Measurements from ENCODE around the gene CACNA2D3.

CACNA2D3 gene

DNA sequence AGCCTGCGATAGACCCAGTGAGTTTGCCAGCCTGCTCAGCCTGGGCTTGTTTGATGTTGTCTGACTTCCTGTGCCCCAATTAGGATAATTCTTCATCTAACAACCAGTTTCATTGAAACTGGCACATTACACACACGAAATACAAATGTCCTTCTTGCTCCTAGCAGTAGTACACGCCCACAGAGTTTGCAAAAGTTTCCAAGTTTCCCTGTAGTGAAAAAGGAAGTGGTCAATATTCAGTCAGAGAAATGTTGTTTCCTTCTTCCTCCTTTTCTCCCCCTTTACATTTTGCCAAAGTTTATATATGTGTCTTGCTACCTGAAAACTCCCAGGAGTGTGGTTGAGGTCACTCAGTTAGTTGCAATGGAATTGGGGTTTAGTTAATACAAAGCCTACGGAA is 863.9 kb downstream of the CACNA2D3 start:
- no peak for DNase-seq

DNA sequence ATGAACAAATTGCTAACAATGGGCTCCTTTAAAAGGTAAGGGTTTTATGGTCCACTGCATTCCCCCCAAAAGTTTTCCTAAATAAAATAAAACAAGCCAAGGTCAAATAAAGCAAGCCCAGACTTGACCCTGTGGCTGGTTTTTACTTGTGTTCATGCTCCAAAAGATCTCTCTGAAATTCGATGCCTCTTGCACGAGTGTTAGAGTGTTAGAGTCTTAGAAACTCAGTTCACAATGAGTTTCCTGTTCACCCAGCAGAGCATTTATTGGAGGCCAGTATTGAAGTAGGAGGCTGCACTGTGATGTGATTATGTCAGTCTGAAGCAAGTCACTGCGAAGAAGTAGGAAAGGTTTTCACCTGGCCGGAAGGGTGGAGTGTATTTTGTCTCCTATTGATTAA is 865.4 kb downstream of the CACNA2D3 start:
- DNase-seq, result peak; percentile 47

DNA sequence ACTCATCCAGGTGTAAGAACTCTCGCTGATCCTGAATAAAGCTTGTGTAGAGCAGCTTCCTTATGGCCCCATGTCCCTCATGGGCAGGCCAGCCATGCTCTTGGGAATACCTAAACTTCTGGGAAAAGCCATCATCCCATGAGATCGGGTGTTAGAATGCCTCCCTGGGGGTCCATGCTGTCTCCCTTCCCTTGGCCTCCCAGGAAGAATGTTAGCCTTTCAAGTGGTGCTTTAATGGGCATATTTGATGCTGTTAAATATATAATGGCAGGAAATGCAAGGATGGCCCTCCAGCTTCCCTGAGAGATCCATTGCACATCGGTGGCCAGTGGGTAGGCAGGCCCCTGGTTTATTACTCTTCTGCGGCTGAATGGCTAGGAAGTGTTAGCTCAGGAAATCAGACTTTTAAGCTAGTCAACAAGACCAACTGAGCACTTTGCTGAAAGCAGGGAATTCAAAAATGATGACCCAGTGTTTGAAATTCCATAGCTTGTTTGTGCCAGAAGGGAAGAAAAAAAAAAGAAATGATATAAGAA is 866.0 kb downstream of the CACNA2D3 start:
- DNase-seq, result peak; percentile 13

DNA sequence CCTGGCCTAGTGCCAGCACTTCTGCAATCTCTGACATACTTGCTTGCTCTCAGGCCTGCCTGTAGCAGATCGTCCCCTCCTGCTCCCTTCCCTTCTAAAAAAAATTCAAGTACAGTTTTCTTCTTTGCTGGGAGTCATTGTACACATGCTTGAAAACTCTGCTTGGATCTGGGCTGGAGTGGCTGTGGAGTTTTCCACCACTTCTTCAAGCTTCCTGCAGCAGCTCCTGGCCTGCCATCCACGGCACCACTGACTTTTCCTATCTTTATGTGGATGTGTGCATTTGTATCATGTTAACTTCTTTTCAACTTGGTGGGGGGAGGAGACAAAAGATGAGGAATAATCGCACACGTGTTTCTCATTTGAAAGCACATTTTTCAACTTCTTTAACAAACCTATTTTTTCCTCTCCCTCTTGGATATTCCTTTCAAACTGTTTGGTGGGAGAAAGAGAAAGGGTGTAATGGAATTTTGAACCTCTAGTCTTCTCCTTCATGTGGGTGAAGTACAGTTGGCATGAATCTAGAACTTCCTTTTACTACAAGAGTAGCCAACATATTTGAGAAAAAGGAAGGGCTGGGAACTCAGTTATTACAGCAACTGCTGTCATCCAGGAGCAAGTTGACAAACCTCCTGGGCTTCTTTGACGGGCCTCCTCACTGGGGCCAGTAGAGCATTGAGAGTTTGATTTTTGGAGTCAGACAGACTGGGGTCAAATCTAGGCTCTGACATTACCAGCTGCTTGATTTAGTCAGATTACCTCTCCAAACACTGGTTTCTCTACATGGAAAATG is 866.7 kb downstream of the CACNA2D3 start:
- no peak for DNase-seq

DNA sequence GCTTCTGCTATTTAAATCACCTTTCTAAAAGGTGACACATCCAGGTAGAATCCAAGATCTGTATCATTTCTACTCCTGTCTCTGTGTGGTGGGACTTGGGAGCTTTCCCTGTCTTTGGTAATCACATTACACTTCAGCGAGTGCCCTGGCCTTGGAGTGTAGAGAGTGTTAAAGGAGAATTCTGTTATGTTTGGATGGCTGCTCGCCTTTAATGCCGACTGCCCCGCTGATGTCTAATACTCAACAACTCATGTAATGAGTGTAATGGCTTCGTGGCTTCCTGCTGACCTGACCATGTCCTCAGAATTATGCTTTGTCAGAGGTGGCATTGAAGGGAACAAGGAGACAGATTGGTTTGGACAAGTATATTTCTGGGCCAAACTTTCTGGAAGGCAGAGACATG is 871.8 kb downstream of the CACNA2D3 start:
- no peak for DNase-seq

DNA sequence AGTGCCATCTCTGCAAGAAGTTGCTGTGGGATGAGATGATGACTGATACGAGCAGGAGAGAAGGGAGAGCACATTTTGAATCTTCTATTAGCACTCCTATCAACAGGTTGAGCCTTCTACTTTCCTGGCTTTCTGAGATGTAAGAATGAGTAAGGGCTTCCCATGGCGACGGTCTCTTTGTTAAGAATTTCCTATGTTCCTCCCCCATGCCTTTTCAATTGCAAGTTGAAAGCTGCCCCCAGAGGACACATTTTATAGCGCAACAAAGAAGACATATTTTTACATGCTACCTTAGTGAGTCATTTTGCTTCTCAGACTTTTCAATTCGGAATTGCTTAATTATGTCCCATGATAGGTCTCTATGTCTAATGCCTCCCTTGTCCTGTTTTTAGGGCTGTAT is 876.8 kb downstream of the CACNA2D3 start:
- no peak for DNase-seq

DNA sequence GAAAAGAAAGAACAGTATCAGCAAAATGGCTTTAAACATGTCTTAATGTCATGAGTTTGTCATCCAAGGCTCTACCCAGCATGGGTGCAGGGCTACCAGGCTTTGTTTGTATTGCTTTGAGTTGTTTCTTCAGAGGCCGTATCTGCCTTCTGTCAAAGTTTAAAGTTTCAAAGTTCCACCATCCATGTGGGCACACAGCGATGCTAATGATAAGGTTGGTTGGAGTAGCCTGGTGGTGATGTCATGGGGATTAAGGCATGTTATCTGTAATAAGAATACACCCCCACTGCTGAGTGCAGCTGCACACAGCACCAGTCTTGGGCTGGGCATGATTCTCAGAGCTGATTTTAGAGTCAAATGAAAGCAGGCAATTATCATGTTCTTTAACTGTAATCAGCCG is 877.5 kb downstream of the CACNA2D3 start:
- peak; percentile 24 for DNase-seq

DNA sequence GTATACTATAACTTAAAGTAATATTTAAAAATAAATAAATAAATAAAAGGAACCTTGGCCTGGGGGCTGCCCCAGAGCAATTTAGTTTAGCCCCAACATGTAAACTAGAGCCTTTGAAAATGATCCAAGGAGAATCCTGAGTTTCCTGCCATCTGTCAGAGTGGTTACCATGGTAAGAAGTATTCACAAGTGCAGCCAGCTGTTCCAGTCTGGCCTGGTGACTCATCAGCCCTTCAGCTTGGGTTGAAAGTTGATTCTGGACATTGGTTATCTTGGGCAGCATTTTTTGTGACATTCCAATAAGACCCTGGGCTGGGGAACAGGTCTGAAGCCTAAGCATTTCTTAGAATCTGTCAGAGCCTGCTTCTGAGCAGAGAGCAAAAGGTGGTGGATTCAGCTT is 878.2 kb downstream of the CACNA2D3 start:
- DNase-seq, result peak; percentile 25

DNA sequence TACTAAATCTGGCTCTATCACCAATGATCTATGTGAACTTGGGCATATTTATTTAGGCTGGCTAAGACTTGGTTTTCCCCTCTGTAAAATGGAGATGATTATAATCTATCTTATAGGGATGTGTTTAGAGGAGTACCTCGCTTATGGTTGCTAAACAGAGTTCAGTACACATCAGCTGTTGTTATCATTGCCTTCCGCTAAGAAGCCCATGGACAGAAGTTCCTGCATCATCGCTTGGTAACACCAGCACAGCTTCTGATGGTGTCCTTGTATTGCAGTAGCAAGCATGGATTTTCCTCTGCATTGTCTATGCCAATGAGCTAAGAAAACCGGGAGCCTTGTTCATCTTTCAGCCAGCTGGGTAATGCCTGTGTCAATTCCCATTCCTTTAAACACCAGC is 878.6 kb downstream of the CACNA2D3 start:
- no peak for DNase-seq

DNA sequence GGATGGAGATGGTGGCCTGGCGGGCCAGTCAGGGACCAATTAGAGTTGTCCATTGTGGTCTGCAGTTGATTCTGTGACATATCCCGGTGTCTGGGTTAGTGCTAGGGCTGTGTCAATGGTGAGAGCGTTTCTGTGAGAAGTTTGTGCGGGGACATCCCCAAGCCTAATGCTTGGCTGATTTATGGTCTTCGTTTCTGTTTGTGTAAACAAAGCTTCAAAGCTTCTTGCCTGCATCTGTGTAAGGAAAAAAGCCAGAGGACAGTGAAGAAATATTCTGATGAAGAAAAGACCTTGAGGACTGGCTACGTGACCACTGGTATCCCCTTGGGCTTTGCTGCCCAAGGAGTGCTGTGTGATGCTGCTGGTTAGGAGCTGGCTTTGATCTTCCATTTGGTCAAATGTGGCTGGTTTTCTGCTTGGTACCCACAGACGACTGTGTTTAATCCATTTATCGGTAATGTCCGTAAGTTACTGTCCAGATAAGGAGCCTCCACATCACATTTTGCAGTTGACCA is 880.1 kb downstream of the CACNA2D3 start:
- no peak for DNase-seq

DNA sequence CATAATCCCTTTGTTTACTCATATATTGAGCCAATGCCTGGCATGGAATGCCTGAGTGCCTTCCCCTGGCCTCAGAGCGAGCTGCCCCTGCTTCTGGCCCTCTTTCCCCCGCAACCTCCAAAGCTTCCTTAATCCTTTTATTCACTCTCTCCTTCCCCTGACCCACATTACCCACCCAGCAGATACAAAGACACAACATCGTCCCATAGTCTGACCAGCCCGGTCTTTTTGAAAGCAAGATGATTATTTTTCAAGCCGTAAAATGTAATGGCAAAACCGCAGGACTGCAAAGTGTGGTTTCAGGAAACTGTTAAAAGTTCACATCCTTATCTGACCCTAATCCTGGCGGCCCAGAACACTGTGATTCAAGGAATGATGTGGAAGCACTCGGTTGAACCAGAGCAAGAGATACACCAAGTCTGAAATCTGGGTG is 883.9 kb downstream of the CACNA2D3 start:
- DNase-seq, result no peak

DNA sequence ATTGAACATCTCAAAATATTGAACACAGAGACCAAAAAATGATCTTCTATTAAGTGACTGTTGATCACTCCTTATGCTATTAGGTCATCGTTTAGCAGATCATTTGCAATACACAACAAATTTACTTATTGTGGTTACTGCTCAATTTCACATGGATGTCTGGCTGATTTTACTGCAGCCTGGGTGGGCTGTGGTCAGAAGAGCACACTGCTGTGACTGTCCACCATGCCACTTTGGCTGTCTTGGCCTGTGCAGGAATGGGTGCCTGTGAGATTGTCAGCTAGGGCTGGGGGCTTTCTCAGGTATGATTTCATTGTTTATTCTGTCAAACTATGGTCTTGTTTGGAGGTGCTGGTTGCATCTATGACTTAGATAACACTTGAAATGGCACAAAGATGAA is 885.6 kb downstream of the CACNA2D3 start:
- no peak for DNase-seq

DNA sequence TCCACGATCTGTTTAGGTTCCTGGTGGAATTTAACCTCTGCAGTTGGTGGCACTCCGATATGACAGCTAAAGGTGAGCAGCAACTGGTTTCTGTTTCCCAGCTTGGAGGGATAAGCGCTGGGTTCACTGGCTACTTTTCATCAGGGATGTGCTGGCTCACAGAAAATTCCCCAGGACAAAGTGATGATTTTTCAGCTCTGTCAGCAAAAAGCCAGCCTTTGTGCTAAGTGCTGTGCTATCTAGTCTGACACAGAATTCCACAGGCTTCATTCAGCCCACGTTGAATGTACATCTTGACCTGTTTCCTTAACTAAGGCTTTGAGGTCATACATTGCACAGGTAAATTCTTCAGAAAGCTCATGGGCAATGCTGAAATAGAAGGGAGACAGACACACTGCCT is 887.0 kb downstream of the CACNA2D3 start:
- DNase-seq, result no peak

DNA sequence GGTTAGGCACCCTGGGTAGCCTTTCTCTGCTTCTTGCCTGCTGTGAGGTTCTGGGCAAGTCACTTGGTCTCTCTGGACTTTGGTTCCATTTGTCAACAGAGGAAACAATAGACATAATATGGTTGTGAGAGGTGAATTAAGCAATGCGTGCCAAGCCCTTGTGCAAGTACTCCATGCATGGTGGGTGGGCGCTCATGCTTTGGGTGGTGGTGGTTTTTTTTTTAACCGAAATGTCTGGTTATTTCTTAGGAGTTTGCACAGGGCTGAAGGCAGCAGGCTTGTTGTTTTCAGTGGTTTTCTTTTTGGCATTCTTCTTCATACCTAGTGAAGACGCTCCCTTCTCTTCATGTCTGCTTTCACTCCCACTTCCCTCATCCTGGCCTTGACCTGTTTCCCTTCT is 889.7 kb downstream of the CACNA2D3 start:
- DNase-seq, result no peak

DNA sequence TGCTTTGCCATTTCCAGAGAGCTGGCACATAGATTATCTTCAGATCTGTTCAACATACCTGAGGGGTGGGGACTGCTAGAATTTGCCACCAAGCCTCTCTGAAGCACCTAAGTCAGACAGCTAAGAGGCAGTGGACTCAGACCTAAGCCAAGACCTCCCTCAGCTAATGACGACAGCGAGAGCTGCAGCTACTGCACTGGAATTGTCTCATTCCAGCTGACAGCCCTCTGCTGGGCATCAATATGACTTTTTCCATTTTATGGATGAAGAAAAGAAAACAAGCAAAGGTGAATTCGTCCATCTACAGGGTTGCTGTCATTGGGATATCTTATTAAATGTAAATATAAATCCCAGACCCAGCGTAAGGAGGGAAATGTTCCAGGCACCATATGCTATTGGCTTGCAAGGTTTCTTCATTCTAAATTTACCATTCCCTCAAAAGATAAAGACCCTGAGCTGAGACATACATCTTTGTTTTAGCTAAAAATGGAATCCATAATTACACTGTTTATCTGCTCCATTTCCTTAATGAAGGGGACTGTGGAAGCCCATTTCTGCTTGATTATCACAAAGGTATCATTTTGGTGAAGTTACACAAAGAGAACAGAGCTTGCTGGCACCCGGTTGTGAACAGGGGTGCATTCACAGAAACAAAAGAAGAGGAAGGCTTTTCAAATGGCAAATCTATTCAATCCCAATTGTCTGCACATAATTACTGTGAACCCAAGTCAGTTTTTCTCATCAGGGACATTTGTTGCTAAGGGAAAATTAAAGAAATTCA is 891.0 kb downstream of the CACNA2D3 start:
- no peak for DNase-seq

DNA sequence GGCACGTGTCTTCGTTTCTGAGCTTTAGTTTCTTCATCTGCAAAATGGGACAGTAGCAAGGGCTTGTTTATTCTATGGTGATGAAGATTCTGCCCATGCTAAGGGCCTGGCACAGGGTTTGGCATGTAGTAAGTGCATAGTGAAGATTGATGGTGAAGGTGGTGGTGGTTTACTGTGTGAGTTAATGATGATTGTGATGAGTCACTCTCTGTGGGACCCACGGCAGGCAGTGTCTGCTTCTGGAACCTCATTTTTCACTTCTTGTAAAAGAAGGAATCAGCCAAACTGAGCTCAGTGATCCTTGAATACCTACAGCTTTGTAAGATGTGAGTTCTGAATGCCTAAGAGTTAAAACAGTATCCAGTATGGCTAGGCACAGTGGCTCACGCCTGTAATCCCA is 891.7 kb downstream of the CACNA2D3 start:
- DNase-seq, result no peak

DNA sequence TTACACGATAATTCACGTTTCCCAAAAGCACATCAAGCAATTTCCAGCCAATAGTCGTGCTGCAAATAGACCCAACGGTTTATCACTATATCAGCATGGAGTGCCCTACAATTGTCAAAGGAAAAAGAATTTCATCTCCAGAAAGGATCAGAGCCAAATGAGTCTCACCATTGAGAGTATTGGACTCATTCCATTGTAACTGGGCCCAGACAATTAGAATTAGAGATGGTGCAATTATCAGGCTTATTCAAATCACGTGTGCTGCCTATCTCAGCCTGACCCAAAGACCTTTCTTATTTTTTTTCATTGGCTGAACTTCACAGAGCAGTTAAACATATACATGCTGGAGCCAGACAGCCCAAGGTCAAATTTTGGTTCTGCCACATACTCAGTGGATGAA is 892.6 kb downstream of the CACNA2D3 start:
- DNase-seq, result no peak

DNA sequence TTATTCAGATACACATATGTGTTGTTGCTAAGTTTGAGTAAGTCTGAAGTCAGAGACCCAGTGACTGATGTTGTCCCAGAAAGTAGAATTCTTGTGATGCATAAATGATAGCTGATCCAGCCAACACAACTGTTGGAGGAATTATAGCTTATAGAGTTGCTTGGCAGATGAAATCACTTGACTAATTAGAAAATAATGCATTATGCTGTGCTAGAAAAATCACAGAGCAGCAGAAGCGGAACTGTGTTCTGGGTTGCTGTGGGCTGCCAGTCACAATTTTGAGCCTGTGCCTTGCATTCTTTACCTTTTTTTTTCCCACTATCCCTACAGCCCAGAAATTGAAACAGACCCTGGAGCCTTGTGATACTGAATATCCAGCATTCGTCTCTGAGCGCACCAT is 895.5 kb downstream of the CACNA2D3 start:
- DNase-seq, result no peak

DNA sequence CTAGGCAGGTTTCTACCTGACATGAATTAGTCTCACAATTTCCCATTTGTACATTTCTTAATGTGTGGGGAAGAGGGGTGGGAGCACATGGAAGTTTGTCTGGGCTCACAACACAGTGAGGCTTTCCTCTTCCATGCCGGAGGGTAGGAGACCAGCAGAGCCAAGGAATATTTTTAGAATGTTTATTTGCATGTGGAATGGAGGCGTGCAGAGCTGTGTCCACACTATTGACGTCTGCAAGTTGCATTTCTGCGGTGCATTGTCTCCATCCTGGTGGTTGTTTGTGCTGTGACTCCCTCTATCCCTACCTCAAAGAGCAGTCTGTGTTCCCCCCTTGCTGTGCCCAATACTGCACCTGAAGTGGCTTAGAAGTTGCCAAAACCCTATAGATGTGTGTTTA is 908.6 kb downstream of the CACNA2D3 start:
- DNase-seq, result no peak

DNA sequence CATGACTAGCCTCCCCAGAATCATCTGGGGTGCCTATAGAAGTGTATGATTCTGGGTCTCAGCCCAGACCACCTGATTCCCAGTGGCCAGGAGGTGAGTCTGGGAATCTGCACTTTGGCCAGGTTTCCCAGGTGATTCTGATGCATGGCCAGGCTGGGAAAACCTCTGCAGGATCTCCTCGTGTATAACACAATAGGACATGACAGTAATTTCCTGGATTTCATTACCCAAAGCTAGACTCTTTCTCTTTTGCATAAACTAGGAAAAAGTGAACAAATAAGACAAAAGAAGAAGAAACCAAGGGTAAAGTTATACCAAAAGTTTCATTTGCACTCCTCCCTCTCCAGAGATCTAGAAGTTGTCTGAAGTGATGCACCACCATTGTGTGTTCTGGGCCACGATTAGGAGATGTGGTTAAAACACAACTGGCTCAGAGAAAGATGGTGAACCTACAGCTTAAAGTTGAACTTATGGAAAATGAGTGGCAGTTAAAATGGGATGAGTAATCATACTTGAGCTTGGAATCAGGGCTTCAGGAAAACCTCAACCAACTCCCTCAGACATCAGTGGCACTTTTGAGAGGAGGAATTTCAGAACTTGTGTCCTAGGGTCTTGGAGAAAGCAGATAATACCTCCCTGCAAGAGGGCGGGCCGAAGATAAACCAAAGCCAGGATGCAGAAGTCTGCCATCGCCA is 914.7 kb downstream of the CACNA2D3 start:
- DNase-seq, result no peak

DNA sequence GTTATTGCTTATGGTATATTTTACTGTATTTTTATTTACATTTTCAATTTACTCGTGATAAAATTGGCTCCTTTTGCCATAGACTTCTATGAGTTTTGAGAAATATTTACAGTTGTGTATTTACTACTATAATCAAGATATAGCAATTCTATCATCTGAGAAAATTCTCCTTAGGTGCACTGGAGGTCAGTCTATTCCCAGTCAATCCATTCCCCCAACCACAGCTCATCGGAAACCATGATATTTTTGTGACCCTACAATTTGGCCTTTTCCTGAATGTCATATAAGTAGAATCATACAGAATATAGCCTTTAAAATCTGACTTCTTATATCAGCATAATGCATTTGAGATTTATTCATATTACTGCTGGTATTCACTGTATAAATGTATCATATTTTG is 920.2 kb downstream of the CACNA2D3 start:
- no peak for DNase-seq

DNA sequence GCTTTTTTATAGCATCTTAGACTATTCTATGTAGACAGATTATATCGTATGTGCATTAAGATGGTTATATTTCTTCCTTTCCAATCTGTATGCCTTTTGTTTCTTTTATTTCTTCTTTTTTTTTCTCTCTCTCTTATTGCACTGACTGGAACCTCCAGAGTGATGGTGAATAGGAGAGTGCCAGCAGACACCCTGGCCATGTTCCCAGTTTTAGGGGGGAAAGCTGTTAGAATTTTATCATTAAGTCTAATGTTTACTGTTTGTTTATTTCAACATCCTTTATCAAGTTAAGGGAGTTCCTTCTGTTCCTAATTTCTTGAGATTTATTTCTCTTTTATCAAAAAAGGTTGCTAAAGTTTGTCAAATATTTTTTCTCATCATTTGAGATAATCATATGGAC is 922.1 kb downstream of the CACNA2D3 start:
- DNase-seq, result no peak

DNA sequence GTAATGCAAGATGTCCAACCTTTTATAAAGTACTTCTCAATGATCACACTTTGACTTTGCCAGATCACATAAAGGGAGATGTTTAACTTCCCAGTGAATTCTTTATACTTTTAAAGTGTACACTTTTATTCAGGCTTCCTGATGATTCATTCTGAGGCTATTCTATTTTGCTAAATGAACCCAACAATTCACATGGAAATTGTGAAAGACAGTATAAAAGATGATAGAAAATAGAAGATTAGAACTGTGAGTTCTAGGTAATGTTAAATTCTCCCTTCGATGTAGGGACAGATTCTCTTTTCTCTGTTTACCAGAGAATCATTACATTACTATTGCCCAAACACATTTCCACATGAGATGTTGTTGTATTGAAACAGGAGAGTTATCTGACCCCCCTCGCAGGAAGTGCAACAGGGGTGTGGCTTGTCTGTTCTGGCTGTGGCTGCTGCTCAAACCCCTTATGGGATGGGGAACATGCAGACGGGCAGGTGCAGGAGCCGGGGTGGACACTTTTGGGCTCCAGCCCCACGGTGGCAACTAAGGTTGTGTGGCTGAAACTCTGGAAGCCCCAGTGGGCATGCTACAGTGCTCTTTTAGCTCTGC is 936.8 kb downstream of the CACNA2D3 start:
- no peak for DNase-seq
